GM21390 (cell line): Measurements from ENCODE around the gene MTMR6.

Source experiments
- ATAC-seq: cut with Tn5 transposase; IDR thresholded peaks from one replicate; pipeline ENCODE4 v1.9.1; 2021; ENCODE audit not compliant: unreplicated experiment

Gene MTMR6

DNA sequence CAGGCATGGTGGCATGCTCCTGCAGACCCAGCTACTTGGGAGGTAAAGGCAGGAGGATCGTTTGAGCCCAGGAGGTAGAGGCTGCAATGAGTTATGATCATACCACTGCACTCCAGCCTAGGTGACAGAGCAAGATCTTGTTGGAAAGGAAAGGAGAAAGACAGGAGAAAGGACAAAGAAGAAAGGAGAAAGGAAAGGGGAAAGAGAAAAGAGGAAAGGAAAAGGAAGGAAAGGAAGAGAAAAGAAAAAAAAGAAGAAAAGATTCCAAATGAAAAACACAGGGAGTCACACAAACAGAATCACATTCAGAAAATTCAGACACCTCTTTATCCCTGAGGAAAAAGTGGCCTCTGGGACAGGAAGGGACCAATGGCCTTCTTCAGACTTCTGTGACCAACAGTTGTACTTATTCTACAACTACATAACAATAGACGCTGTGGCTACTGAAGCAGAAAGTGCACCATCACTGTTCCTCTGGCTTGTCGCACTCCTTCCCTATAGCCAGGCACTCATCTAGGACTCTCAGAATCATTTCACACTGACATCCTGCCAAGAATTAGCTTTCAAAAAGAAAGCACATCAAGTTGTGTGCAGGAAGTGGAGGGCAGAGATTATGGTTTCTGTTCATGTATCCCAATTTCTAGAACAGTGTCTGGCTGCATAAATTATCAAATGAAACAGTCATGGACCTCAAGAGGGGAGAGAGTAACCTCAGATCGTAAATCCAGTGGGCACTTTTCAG, 5.9 kb downstream of the MTMR6 start:
- peak; percentile 73 for ATAC-seq

- ATAC-seq = no peak
Observed at GRCh38 chr13:25280396-25280795, 6.9 kb downstream of the MTMR6 start.

GRCh38 chr13:25276748-25277147, 10.5 kb downstream of the MTMR6 start:
- no peak for ATAC-seq

DNA sequence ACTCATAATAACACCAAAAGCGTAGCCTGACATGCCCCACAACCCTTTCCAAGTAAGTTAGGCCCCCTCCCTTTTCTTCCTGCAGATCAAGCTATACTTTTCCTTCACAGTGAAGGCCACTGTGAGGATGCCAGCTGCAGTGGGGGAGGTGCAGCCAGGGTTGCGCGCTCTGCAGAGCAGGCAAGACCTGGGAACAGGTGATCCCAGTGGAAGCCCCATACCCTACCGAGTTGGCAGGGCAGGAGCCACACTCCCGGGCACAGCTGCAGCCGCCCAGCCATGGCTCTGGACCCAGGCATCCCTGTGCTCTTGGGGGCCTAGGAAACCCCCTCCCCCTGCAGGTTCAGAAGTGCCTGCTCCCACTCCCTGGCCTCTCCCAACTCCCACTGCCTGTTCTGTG, 18.7 kb downstream of the MTMR6 start:
- ATAC-seq = no peak

DNA sequence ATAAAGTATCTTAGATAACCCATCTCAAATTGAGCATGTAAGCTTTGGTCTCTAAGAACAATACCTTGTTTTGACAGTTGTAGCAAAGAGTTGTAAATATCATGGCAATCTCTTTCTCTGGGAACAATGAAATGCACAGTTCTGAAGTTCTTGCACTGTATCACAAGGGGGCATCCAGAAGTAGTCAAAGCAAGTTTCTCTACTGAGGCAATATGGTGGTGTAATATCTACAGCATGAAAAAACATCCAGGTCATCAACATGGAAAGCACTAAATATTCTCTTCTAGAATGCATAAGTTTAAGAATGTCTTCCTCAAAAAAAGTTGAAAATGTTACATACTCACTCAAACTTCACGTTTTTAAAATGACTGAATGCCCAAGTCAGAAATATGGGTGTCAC, 19.6 kb downstream of the MTMR6 start:
- ATAC-seq = no peak

GRCh38 chr13:25266706-25267105, 20.6 kb downstream of the MTMR6 start:
- no peak for ATAC-seq

DNA sequence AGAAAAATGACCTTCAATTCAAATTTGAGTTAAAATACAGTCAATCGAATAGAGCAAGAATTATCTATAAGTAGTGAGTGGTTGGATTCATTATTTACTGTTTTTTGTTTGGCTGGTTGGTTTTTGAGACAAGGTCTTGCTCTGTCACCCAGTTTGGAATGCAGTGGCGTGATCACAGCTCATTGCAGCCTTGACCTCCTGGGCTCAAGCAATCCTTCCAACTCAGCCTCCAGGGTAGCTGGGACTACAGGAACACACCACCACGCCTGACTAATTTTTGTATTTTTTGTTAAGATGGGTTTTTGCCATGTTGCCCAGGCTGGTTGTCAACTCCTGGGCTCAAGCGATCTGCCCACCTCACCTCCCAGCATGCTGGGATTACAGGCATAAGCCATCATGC, 25.0 kb downstream of the MTMR6 start:
- ATAC-seq = no peak

GRCh38 chr13:25253702-25254101, 33.6 kb downstream of the MTMR6 start:
- ATAC-seq = no peak

DNA sequence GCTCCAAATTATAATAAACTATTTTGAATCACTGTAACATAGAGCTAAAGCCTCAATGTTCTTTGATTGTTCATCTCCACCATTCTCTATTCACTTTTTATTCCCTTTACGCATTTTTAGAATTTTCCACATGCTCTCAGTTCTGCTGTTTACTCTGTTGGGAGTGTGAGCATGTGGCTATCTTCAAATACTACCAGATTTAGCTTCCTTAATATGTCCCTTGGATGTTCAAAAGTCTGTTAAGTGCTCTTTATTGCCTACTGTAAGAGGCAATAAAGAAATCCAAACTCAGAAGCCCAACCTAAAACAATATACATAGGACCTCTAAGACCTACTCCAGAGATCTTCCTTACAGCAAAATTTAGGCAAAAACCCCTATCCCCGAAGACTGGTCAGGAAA, 34.5 kb downstream of the MTMR6 start:
- no peak for ATAC-seq

DNA sequence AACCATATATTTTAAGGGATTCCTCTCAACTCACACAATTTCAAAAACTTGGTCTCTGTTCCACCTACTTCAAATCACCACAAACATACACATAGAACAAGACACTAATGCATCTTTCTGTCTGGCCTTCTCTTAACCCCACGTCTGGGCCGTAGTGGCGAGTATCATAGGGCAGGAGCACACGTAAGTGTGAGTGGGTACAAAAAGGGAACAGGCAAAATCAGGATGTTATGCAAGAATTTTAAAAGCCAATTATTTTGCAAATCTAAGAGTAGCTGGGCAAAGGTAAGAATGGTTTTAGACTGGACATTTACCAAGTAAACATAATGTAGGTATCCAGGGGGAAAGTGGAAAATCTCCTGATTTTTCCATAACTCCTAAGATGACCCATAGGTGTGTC, 35.1 kb downstream of the MTMR6 start:
- ATAC-seq = no peak

DNA sequence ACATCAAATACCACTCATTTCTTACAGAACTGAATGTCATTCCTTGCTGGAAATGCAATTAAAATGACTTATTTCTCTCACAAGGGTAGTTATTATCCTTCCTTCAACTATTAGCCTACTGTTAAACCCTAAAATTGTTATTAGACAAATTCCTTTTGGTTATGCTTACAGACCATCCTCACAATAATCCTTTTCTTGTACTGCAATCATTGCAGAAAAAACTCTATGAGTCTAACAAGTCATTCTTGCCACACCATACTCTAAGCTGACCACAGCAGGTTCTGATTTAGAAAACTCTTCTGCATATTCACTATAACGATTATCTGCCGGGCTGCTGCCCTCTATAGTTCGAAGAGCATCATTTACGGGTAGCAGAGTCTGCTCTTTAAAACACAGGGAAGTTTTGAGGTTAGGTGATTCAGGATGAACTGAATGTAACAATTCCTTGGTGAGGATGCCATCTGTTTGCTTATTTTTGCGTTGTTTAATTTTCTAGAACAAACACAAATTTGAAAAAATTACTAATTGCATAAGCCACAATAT, 38.2 kb downstream of the MTMR6 start:
- peak; percentile 65 for ATAC-seq

- no peak for ATAC-seq
Observed at GRCh38 chr13:25248071-25248470, 39.2 kb downstream of the MTMR6 start.

- ATAC-seq = no peak
Observed at GRCh38 chr13:25247360-25247759, 39.9 kb downstream of the MTMR6 start.

- no peak for ATAC-seq
Observed at GRCh38 chr13:25244123-25244522, 43.2 kb downstream of the MTMR6 start.

- ATAC-seq = no peak
Observed at GRCh38 chr13:25242956-25243355, 44.3 kb downstream of the MTMR6 start.

GRCh38 chr13:25241007-25241406, 46.3 kb downstream of the MTMR6 start:
- ATAC-seq = no peak

GRCh38 chr13:25237083-25237482, 50.2 kb downstream of the MTMR6 start:
- peak; percentile 63 for ATAC-seq

DNA sequence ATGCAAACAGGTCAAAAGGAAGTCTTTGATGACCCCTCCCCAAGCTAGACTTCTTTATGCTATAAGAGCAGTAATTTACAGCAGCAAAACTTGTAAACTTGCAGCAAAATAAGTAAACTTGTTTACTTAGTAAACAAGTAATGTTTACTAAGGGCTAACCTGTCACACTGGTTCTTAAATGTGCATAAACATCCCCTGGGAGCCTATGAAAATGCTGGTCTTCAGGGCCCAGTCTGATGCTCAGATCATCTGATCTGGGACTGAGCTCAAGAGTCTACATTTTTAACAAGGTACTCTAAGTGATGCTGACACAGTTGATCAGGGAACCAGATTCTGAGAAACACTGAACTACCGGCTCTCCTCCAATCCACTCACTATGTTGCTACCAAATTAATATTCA, 53.4 kb downstream of the MTMR6 start:
- ATAC-seq = no peak

GRCh38 chr13:25232937-25233515, 54.3 kb downstream of the MTMR6 start:
- ATAC-seq = no peak

DNA sequence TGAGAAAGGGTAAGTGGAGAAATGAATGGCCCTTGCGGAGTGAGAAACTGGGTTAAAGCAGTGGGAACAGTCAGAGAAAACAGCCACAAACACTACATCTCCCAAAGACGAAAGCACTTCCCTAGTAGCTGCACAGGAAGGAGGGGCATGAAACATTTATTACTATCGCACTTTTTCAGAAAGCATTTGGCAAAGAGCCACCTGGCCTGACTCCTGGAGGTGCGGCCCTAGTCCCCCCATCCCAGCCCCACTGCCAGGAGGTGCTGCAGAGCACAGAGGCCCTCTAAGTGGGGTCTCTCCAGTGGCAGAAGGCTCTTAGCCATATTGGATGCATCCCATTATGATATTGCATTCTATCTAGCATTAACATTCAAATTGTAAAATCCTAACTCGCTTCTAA, 55.8 kb downstream of the MTMR6 start:
- no peak for ATAC-seq

DNA sequence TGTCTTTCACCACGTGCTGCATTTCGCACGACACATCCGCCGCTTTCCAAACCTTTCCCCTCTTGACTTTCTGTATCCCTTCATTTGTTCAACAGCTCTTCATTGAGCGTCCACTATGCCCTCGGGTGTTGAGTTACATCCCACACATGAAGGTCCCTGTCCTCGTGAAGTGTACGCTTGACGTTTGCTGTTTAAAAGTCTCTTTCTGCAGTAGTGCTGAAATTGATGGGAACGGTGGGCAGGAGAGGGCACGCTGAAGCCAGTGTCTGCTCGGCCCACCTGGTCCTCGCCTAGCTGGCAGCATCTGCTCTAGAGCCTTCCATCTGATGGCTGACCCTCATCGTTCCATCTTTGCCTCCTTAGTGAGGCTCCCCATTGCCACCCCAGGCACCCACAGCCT, 59.6 kb downstream of the MTMR6 start:
- ATAC-seq = no peak

GRCh38 chr13:25225970-25226369, 61.3 kb downstream of the MTMR6 start:
- no peak for ATAC-seq

DNA sequence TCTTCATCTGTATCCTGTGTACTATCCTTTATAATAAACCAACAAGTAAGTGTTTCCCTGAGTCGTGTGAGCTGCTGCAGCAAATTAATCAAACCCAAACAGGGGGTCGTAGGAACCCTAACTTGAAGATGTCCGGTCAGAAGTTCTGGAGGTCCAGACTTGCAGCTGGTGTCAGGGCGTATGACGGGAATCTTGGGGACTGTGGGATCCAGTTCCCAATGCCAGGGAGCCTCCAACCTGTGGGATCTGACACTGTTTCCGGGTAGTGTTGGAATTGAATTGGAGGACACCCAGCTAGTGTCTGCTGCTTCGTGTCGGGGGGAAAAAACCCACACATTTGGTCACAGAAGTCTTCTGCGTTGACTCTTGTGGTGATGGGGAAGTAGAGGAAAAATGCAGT, 63.1 kb downstream of the MTMR6 start:
- no peak for ATAC-seq
